Measurements from ENCODE around the gene TPPP.
"Not testable (repeated sequence)": the region's sequence is repeated elsewhere in the genome, so short reads cannot be mapped to it uniquely, and the experiment has no call there.

The TPPP gene

DNA sequence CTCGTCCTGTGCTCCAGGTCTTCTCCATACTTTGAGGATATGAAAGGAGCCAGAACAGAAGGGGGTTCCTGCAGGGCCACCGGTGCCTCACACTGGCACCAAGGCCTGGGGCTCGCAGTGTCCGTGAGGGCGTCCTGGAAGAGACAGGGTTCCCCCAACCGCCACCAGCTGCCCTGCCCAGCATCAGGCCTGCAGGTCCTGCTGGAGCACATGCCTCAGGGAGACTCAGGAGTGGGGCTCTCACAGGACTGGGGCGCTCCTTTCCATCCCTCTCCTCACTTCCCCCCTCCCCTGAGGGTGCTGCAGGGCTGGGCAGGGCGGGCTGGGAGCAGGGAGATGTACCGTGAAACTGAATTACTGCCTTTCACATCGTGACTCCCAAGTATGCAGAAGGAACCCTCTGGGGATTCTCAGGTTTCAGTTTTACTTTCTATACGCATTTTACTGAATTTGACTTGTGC lies 49.3 kb downstream of the TPPP start:
- no peak for DNase-seq

DNA sequence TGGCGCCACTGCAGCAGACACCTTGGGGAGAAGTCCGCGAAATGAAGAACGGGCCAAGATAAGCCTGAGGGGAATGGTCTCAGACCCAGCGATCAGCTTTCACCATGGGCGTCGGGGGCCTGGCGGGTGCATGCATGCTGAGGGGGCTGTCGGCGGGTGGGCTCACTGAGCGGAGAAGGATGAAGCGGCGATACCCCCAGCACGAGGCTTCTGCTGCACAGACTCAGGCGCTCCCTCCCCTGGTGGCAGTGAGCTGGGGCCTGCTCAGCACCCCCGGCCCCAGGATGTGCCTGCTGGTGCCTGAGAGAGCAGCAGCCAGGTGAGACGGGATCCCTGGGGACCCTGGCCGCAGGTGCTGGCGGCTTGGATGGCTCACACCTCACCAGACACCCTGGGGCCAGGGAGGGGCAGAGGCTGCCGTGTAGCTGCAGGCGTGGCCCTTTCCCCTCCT lies 49.8 kb downstream of the TPPP start:
- DNase-seq = no peak

DNA sequence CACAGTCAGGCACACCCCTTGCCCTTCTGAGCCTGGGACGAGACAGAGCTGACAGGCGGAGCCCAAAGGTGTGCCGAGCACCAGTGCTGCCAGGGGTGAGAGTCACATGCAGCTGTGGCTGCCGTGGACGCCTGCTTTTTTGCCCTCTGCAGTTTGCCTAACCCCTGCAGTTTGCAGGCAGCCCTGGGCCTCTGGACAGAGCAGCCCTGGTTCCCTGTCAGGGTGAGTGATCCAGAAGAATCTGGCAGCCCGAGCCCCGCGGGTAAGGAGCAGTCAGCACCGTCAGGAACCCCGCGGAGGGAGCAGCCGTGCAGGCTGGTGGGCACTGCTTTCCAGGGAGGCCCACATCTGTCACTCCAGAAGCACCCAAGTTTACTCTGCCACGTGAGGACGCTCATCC lies 50.7 kb downstream of the TPPP start:
- no peak for DNase-seq

DNA sequence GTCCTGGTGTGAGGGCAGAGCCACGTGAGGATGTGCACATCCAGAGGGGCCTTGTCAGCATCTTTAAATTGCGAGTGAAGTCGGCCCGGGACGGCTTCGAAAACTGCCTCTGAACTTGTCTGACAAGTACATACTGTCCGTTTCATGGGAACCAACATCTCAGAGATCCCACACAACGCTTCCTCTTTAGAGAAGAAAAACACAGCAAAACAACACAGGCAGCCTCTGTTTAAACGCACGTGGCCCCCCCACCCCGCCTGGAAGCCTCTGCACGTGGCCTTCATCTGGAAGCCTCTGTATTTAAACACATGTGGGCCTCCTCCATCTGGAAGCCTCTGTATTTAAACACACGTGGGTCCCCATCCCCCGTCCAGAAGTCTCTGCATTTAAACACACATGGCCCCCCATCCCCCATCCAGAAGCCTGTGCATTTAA lies 51.8 kb downstream of the TPPP start:
- DNase-seq = no peak

DNA sequence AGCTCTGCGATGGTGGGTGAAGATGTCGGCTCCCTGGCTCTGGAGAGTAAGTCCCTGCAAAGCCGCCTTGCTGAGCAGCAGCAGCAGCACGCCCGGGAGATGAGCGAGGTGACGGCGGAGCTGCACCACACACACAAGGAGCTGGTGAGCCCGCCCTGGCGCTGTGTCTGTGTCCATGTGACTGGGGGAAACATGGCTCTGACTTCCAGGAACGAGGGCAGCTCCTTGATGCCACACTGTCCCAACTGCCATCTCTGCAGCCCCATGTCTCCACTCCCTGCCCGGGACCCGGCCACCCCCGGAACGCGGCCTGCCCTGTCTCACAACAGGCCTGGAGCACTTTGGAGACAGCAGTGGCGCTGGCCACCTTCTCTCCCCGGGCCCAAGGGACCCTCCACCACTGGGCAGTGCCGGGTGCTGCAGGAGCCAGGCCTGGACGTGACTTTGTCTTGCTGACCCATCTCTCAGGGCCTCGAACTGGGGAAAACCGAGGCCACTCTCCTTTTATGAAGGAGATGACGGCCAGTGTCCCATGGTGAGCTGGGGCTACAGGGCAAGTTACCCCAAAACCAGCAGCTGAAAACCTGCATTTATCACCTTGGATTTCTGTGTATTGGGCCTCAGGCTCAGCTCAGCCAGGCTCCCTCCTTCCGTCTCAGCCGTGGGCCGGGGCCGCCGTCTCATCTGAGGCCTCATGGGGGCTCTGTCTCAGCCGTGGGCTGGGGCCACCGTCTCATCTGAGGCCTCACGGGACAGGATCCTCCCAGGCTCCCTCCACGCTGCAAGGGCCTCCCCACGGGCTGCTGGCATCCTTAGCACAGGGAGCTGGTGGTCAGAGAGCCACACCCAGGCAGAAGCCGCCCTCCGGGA lies 52.5 kb downstream of the TPPP start:
- no peak for DNase-seq

DNA sequence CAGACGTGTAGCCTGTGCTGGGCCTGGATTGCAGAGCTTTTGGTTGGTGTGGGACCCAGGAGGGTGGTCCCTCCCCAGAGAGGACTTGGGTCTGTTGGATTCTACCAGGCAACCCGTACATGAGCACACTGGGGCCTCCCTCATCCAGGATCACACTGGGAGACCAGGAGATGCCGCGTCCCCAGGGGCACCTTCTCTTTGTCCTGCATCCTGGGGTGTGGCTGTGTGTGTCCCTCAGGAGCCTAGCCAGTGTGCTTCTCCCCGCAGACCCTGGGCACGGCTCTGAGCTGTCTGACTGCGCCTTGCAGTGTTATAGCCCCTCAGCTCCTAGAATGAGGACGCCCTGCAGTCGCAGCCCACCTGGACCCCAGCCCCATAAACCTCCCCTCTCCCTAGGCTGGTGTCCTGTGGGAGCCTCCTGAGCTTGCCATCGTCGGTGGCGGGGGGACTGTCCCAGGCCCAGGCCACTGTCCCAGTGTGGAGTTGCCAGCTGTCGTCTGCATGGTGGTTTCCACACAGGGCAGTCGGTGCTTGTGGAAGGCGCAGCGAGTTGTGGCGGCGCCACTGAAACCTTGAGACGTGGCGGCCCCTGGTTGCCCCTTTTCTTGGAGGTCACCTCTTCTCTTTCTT lies 53.5 kb downstream of the TPPP start:
- DNase-seq = no peak

DNA sequence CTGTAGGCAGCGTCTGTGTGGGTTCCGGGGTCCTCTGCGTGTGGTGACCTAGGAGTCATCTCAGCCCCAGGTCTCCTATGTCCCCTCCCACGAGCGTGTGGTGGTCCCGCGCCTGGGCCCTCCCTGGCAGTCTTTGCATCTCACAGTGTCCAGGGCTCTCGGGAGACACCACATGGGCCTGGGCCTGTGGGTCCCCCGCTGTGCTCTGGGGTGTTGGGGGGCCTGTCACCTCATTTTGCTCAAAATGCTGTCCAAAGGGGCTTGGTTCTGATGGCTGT lies 54.0 kb downstream of the TPPP start:
- no peak for DNase-seq

DNA sequence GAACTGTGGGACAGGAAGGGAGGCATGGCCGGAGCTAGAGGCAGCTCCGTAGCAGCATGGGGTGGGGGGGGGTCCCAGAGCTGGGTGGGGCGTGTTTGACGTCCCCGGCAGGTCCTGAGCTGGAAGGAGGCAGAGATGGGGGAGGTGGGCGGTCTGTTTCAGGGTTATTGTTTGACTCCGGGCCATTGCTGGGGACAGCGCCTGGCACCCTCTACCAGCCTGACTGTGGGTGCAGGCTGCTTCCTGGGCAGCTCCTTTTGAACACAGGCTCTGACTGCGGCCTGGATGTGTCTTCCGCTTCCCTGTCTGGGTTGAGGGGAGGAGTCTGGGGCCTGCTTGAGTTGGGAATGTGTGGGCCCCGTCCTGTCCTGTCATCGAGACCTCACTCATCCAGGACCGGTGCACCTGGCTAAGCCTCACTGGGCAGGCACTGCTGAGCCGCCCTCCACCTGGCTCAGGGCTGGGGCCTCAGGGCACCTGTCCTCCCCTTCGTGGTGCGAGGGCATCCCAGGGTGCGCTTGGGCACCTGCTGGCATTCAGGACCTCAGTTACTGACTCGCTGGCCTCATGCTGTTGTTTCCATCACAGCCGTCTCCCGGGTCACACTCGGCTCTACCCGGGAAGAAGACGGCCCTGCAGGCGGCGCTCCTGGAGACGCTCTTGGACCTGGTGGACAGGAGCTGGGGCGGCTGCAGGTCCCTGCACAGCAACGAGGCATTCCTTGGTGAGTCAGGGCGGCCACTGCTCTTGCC lies 54.5 kb downstream of the TPPP start:
- DNase-seq = no peak

DNA sequence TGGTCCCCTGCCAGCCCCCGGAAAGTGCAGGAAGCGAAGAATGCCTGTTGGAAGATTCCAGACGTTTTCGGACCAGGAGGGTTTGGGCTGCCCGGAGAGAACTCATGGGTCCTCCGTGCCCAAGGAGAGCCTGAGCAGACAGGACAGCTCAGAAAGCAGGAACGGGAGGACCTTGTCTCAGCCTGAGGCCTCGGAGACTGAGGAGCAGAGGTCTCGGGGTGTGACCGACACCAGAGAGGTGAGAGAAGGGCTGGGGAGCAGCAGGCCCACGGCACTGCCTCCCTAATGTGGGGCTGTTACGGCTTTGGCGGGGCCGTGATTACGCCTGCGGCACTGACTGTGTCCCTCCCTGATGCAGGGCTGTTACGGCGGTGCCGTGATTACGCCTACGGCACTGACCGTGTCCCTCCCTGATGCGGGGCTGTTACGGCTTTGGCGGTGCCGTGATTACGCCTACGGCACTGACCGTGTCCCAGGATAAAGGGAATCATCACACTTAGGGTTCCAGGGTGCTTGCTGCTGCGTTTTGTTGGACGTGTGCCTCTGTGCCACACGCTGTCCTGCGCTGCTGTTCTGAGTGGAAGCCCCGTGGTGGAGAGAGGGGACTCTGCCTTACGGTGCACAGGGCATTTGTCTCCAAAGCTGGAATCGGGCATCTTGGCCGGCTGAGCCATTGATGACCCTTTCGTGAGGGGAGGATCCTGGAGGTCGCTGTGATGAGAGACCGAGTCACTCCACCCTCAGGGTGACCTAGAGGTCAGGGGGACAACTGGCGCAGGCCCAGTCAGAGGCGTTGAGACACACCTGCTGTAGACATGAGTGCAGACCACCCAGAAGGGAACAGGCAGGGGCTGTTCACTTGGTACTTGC lies 55.3 kb downstream of the TPPP start:
- DNase-seq = no peak

DNA sequence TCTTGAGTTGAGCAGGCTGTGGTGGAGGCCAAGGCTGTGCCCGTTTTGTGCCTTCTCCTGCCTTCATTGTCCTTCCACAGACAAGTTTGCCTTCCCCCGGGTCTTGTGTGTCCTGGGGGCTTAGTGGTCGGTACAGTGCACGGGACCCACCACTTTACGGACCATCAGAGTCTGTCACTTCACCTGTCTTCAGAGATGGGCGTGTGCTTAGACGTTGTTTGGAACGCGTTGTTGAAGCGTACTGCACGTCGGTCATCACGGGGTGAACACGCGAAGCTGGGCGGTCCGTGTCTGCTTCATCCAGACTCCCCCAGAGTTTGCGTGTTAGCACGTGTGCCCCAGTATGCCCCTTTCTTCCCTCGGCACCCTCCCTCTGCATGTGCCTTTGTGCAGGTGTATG lies 56.2 kb downstream of the TPPP start:
- no peak for DNase-seq

DNA sequence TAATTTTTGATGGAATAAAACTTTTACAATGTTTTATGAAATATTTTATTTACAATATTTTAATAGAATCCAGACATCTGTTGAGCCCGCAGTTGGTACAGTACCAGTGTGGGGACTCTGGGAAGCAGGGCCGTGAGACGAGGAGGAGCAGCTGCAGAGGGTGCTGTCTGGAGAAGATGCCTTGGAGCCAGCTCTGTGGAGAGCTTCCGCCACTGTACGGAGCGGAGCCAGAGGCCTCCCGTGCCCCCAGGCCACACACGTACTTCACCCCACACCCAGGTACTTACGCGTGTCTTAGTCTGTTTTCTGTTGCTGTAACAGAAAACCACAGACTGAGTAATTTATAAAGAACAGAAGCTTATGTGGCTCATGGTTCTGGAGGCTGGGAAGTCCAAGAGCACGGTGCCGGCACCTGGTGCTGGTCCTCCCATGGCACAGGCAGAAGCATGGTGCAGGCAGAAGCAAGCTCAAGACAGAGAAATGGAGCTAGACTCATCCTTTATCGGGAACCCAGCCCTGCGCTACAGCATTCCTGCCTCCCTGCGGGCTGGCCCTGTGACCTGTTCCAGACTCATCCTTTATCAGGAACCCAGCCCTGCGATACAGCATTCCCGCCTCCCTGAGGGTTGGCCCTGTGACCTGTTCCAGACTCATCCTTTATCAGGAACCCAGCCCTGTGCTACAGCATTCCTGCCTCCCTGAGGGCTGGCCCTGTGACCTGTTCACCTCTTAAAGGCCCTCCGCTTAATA lies 57.7 kb downstream of the TPPP start:
- DNase-seq = no peak

DNA sequence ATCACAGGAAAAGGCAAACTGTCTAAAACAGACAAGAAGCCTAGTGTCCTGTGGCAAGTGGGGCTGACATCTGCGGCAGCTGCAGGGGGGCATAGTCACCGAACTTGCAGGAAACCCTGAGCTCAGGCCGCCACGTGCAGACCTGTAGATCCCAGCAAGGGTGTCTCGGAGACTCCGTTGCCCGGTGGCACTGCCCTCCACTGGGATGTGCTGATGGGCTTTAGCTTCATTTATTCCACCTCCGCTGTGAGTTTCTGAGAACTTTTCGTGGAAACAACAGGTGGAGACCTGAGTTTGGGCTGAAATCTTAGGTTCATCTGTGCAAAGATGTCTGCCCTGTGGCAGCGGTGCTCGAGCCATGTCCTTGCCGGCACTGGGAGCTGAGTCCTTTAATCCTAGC lies 59.0 kb downstream of the TPPP start:
- DNase-seq = no peak

DNA sequence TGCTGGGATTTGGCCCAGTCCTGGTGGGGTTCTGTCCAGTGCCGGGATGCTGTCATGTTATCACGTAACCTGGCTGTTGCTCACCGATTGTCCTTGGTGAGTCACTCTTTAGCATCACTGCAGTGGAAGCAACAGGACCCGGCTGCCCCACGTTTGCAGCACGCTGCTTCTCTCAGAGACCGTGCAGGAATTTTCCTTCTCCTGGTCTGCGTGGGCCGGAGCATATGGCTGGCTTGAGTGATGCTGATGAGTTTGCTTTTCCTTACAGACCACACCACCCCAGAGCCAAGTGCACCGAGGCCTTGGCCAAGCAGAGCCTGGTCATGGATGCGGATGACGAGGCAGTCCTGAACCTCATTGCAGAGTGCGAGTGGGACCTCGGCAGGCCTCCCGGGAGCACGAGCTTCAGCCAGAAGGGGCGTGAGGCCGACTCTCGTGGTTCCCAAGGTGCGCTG lies 59.6 kb downstream of the TPPP start:
- no peak for DNase-seq

DNA sequence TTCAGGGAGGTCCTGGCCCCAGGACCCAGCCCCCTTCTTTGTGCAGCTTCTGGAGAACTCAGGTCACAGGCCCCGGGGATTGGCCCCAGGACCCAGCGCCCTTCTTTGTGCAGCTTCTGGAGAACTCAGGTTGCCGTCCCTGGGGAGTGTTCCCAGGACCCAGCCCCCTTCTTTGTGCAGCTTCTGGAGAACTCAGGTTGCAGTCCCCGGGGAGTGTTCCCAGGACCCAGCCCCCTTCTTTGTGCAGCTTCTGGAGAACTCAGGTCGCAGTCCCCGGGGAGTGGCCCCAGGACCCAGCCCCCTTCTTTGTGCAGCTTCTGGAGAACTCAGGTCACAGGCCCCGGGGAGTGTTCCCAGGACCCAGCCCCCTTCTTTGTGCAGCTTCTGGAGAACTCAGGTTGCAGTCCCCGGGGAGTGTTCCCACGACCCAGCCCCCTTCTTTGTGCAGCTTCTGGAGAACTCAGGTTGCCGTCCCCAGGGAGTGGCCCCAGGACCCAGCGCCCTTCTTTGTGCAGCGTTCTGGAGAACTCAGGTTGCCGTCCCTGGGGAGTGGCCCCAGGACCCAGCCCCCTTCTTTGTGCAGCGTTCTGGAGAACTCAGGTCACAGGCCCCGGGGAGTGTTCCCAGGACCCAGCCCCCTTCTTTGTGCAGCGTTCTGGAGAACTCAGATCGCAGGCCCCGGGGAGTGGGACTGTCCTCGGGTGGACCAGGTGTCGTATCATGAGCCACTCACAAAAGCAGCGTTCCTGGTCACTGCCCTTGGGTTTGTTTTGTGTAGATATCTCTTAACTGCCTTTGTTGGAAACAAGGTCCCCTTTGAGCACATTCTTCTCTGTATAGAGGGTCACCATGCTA lies 64.6 kb downstream of the TPPP start:
- not testable (repeated sequence) for DNase-seq

DNA sequence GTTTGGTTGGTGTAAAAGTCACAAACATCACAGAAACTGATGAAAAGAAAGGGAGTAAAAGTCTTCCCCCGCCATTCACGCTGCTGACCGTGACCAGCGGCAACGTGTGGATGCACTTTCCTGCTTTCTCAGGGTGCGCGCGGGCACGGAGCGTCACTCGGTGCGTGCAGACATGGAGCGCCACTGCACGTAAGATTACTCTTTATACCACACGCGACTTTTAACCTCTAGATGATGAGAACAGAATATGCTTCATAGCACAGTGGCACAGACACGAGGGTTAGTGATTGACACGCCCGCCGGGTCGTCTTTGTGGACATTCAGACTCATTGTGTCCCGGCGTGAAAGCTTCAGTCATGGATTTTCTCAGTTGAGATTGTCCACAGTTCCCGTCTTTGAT lies 65.3 kb downstream of the TPPP start:
- DNase-seq = no peak

DNA sequence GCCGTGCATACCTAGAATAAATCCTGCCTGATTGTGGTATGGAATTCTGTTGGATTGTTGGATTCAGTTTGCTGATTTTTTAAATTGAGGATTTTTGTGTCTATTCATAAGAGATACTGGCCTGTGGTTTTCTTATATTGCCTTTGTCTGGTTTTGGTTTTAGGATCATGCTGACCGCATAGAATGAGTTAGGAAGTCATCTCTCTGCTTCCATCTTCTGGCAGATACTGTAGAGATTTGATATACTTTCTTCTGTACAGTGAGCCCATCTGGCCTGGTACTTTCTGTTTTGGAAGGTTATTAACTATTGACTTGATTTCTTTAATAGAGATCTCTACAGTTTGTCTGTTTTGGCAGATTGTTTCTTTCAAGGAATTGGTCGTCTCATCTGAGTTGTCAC lies 66.3 kb downstream of the TPPP start:
- no peak for DNase-seq

DNA sequence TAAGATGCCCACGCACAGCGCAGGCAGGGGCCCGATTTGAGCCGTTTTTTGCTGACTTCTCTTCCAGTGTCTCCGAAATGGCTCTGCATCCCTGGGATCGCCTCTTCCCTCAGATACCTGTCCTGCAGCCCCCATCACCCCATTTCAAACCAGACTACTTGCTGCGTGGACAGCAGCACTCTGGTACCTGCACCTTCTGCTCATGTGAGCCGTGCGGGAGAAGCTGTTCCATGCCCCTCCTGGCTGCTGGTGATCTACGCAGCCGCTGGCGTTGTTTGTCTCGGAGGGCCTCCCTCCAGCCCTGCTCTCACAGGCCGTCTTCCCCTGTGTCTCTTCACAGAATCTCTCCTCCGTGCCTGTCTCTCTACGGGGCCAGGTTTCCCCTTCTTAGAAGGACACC lies 67.6 kb downstream of the TPPP start:
- DNase-seq = no peak

DNA sequence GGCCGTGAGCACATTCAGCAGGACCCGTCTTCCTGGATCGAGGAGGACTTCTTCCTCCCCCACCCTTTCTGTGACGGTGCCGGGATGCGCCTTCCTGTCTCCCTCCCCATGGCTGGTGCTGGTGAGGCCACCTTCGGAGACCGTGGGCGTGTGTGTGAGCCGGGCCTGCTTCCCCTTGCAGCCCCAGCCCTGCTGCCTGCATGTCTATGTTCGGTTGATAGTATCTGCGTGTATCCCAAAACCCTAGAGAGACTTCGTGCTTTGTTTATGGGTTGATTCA lies 68.3 kb downstream of the TPPP start:
- DNase-seq = no peak

DNA sequence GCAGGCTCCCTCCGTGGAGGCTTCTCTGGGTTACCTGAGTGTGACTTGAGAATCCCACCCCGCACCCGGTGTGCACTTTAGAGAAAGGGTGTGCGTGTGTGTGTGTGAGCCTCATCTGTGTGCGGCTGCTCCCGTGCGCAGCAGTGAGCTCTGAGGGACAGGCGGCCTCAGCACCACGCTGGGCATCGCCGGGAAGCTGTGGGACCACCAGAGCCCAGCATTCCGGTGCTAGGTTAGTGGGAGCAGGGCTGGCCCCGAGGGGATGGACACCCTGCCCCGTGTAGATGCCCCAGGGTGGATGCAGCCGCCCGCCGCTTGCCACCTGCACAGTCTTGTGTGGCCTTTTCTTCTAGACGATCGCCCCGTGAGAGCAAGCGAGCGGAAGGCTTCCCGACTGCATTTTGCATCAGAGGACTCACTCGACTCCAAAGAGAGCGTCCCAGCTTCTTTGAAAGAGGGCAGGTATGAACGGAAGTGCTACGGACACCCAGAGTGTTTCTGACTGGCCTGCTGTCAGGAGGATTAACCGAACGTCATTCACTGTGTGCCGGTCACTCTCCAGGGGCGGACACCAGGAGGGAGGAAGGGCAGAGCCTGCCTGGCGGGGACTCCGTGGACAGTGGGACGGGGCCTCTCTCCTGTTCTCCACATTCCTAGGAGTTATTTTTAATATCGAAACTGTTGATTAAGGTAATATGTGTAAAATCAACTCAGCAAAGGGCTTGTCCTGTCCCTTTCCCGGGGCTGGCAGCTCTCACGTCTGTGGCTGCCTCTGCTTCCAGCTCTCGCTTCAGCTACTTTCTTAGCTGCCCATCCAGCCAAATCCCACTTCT lies 68.8 kb downstream of the TPPP start:
- DNase-seq = no peak

DNA sequence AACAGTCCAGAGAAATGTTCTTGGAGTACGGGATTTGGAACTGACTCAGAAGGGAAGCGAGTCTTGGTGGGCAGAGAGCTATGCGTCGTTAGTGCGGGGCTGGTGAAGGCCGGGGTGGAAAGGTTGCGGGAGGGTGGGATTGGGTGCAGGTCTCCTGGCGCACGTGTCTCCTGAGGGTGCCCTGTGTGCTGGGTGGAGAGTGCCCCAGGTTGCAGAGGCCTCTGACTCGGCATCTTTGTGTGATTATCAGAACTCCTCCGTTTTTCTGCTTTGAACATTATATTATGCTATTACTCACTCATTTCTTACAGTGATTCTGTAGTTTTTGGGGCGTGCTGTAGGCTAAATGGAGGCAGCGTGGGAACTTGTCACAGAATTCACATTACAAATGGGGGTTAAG lies 69.6 kb downstream of the TPPP start:
- DNase-seq = no peak

Data from NCI-H524 (cell line).